Measurements from ENCODE around the gene SRPK2. TPM values are rescaled to one million over a fixed set of nuclear protein-coding genes. Genes with fewer than 3 reads are reported as not detected.
A peak's percentile ranks its signal among the peaks of the same experiment; 100 is the strongest.

The SRPK2 gene
- polyA plus RNA-seq, 1 of the 3 experiments (the other 2 are of a cell fraction) = 15.4 TPM

DNA sequence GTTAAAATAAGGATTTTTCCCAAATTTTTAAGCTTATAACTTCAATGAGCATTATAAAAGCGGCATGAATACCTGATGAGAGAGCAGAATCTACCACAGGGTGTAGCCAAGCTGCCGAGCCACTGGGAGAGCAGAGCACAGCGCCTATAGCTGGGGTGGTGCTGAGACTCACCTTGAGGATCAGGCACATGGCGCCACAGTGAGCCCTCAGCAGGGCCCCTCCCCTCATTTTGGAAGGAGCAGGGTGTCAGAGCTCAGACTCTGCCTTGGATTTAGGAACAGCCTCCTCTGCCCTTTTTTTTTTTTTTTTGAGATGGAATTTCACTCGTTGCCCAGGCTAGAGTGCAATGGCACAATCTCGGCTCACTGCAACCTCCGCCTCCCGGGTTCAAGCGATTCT lies 118.6 kb downstream of the SRPK2 start:
- no peak overlapping the region for H2AFZ ChIP-seq (ENCODE audit: low read depth)
- peaks cover 61% of the 10 kb centered on the region for H4K20me1 ChIP-seq (ENCODE audit: insufficient read depth)
- no peaks in the 10 kb centered on the region for H3K27me3 ChIP-seq (ENCODE audit: insufficient read depth)
- TF ChIP-seq FOSL2 (IDR thresholded peaks at IDR 0.05; ENCODE audit: borderline replicate concordance, low read depth) (no peak), RFX5 (IDR thresholded peaks at IDR 0.05; ENCODE audit: low read length) (no peak), FOXM1 (IDR thresholded peaks at IDR 0.05; ENCODE audit: low read depth) (no peak), USF1 (IDR thresholded peaks at IDR 0.05; ENCODE audit: borderline replicate concordance, low read depth) (no peak), RXRA (IDR thresholded peaks at IDR 0.05; ENCODE audit: borderline replicate concordance, low read depth) (no peak), MXI1 (IDR thresholded peaks at IDR 0.05; ENCODE audit: low read depth, low read length) (no peak), RAD21 (IDR thresholded peaks at IDR 0.05; ENCODE audit: low read length) (no peak), PBX3 (IDR thresholded peaks at IDR 0.05) (no peak), FOXJ3 (CRISPR knock-in tag; IDR thresholded peaks at IDR 0.05) (no peak), CHD2 (IDR thresholded peaks at IDR 0.05; ENCODE audit: low read length, partially characterized antibody) (no peak), YY1 (IDR thresholded peaks at IDR 0.05; ENCODE audit: low read depth) (no peak), TCF12 (IDR thresholded peaks at IDR 0.05) (no peak)
- TF ChIP-seq, protein P1, sequence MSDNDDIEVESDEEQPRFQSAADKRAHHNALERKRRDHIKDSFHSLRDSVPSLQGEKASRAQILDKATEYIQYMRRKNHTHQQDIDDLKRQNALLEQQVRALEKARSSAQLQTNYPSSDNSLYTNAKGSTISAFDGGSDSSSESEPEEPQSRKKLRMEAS (IDR thresholded peaks at IDR 0.05; ENCODE audit: low read depth) = no peak
- TF ChIP-seq, protein P2, sequence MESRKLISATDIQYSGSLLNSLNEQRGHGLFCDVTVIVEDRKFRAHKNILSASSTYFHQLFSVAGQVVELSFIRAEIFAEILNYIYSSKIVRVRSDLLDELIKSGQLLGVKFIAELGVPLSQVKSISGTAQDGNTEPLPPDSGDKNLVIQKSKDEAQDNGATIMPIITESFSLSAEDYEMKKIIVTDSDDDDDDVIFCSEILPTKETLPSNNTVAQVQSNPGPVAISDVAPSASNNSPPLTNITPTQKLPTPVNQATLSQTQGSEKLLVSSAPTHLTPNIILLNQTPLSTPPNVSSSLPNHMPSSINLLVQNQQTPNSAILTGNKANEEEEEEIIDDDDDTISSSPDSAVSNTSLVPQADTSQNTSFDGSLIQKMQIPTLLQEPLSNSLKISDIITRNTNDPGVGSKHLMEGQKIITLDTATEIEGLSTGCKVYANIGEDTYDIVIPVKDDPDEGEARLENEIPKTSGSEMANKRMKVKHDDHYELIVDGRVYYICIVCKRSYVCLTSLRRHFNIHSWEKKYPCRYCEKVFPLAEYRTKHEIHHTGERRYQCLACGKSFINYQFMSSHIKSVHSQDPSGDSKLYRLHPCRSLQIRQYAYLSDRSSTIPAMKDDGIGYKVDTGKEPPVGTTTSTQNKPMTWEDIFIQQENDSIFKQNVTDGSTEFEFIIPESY (IDR thresholded peaks at IDR 0.05; ENCODE audit: borderline replicate concordance, low read depth) = no peak
- TF ChIP-seq, protein P3, sequence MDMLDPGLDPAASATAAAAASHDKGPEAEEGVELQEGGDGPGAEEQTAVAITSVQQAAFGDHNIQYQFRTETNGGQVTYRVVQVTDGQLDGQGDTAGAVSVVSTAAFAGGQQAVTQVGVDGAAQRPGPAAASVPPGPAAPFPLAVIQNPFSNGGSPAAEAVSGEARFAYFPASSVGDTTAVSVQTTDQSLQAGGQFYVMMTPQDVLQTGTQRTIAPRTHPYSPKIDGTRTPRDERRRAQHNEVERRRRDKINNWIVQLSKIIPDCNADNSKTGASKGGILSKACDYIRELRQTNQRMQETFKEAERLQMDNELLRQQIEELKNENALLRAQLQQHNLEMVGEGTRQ (IDR thresholded peaks at IDR 0.05; ENCODE audit: borderline replicate concordance, low read depth, low read length) = no peak
- H3K9me2 ChIP-seq = no peaks in the 10 kb centered on the region
- WGBS (ENCODE audit: low lambda C conversion rate) = 98% methylated on average over 9 of the region's 9 CpGs
- H3K4me1 ChIP-seq (ENCODE audit: control insufficient read depth in 1 of 2, insufficient read depth in 2 of 2, low read depth in 1 of 2, low read length in 1 of 2) = peaks cover 18 to 34% of the 10 kb centered on the region in 2 experiments; a peak in 3 of 4 replicates
- no peaks in the 10 kb centered on the region for H3K36me3 ChIP-seq (replicated peaks in 1 of 2; ENCODE audit: control insufficient read depth in 1 of 2, insufficient read depth in 2 of 2, low read length in 1 of 2)
- POLR2A ChIA-PET = no interaction called here
- H3K79me2 ChIP-seq (ENCODE audit: insufficient read depth) = peaks cover 95% of the 10 kb centered on the region
- peak overlapping the region; percentile 72; the same call in 1 of the 2 replicates for H3K4me2 ChIP-seq
- CTCF ChIA-PET = interaction anchor here (1.4 kb wide), 1 partner anchor 19 kb away, joined by 4 read pairs; no protein-coding TSS in a partner anchor
- no peak overlapping the region for H3K4me3 ChIP-seq (ENCODE audit: low read depth in 2 of 2, low read length in 1 of 2)
- H3K9me3 ChIP-seq = no peaks in the 10 kb centered on the region
- peak overlapping the region in 1 of 2 experiments; percentile 81; a peak in 2 of 4 replicates for H3K27ac ChIP-seq (ENCODE audit: low read depth in 2 of 2, low read length in 1 of 2)
- DNase-seq = no peak
- no peak overlapping the region for H3K9ac ChIP-seq
- peaks cover 33% of the 10 kb centered on the region for H3F3A ChIP-seq (replicated peaks; ENCODE audit: insufficient read depth)

All from SK-N-SH (cell line).